BLaER1 treated with 17β-estradiol and CSF1 and Interleukin-3, amounts not matched to agents 10 nM and 100 nM (cell line): Measurements from ENCODE around the gene RNF225.
A peak's percentile ranks its signal among the peaks of the same experiment; 100 is the strongest.

Source experiments
- H3K27ac ChIP-seq, 11 experiments: shearing (Covaris generic); formaldehyde crosslinking; 2 replicates each; pipeline ENCODE4 v1.8.1; 2022
- H3K27me3 ChIP-seq, 11 experiments: shearing (Covaris generic); formaldehyde crosslinking; 2 replicates each; pipeline ENCODE4 v1.8.1; 2022
- H3K36me3 ChIP-seq, 11 experiments: shearing (Covaris generic); formaldehyde crosslinking; 2 replicates each; pipeline ENCODE4 v1.8.1; 2022
- H3K4me1 ChIP-seq, 10 experiments: shearing (Covaris generic); formaldehyde crosslinking; 2 replicates each; pipeline ENCODE4 v1.8.1; 2022
- H3K4me2 ChIP-seq, 11 experiments: shearing (Covaris generic); formaldehyde crosslinking; 2 replicates each; pipeline ENCODE4 v1.8.1; 2022
- H3K4me3 ChIP-seq, 10 experiments: shearing (Covaris generic); formaldehyde crosslinking; 2 replicates each; pipeline ENCODE4 v1.8.1; 2022
- H3K9ac ChIP-seq, 11 experiments: shearing (Covaris generic); formaldehyde crosslinking; 2 replicates each; pipeline ENCODE4 v1.8.1; 2022
- H3K9me3 ChIP-seq, 11 experiments: shearing (Covaris generic); formaldehyde crosslinking; replicated peaks in 1 of 11; 2 replicates each; pipeline ENCODE4 v1.8.1; 2022
- H4K20me1 ChIP-seq, 11 experiments: shearing (Covaris generic); formaldehyde crosslinking; 2 replicates each; pipeline ENCODE4 v1.8.1; 2022
- Cebpa-rat ChIP-seq, 11 experiments: shearing (Covaris generic); IDR thresholded peaks; 2 replicates each; pipeline ENCODE4 v1.8.1; 2022

RNF225 gene

DNA sequence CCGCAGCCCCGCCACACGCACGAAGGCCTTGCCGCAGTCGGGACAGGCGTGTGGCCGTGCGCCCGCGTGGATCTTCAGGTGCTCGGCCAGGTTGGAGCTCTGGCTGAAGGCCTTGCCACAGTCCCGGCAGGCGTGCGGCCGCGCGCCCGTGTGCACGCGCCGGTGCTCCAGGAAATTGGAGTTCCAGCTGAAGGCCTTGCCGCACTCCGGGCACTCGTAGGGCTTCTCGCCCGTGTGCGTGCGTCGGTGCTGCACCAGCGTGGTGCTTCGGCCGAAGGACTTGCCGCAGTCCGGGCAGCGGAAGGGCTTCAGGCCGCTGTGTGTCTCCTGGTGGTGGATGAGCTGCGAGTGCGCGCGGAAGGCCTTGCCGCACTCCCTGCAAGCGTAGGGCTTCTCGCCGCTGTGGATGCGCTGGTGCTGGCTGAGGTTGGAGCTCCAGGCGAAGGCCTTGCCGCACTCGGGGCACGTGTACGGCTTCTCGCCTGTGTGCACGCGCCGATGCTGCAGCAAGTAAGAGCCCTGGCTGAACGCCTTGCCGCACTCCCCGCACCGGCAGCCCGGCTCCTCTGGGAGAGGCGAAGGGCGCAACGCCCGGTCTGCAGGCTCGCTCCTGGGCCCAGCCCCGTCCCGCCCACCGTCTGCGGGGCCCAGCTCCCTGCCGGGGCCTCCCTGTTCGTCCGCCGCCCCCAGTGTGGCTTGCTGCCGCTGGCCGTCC, 38.5 kb upstream of the RNF225 start:
- H3K27ac ChIP-seq, result no peak overlapping the region; a peak in 1 of 22 replicates
- H4K20me1 ChIP-seq, result peaks cover 3 to 62% (median 52%) of the 10 kb centered on the region in 11 experiments
- no peaks in the 10 kb centered on the region for H3K9me3 ChIP-seq
- peak overlapping the region in 9 of 11 experiments; percentile 20 to 57 (median 46); a peak in 17 of 22 replicates for H3K9ac ChIP-seq
- peak overlapping the region; percentile 80 to 98 (median 94) for H3K4me2 ChIP-seq
- H3K36me3 ChIP-seq, result peaks cover 0 to 28% (median 15%) of the 10 kb centered on the region in 11 experiments; a peak in 17 of 22 replicates
- H3K4me1 ChIP-seq, result peaks cover 28 to 65% (median 49%) of the 10 kb centered on the region in 10 experiments
- no peak for TF ChIP-seq Cebpa-rat (IDR thresholded peaks at IDR 0.05)
- H3K27me3 ChIP-seq, result peaks cover 31 to 39% (median 35%) of the 10 kb centered on the region in 11 experiments
- peak overlapping the region; percentile 31 to 64 (median 46); a peak in 19 of 20 replicates for H3K4me3 ChIP-seq

DNA sequence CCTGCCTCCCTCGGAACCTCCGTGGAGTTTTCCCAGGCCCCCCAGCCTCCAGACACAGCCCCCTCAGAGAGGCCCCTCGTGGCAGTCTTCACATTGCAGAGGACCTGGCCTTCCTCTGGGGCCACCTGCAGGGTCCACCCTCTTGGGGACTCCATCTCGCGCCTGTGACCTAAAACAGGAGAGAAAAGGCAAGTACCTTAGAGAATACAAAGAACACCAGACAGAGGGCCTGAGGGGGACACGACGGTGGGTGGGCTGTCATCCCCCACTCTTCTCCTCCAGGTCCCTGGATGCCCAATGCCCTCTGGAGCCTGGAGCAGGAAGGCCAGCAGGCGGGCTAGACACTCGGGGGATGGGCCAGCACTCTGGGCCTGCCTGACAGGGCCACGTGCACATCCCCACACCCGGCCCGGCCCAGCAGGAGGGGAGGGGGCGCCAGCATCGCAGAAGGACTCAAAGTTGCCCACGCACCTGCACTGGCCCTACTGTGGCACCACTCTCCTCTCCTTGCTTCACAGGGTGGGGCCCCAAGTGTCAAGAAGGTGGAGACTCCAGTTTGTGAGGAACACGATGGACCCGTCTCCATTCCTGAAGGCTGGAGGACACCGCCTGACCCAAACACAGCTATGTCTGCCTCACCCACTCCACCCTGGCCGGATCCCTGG, 37.8 kb upstream of the RNF225 start:
- H4K20me1 ChIP-seq, result peaks cover 3 to 55% (median 45%) of the 10 kb centered on the region in 11 experiments
- peaks cover 0 to 21% (median 12%) of the 10 kb centered on the region in 11 experiments; a peak in 15 of 22 replicates for H3K36me3 ChIP-seq
- H3K4me3 ChIP-seq, result 0 out of 20 replicates have a peak overlapping the region, but pooled peaks of 2 of the 10 experiments have one; percentile 44 to 53
- peaks cover 28 to 62% (median 48%) of the 10 kb centered on the region in 10 experiments for H3K4me1 ChIP-seq
- H3K9ac ChIP-seq, result peak overlapping the region in 1 of 11 experiments; percentile 42; a peak in 1 of 22 replicates
- TF ChIP-seq Cebpa-rat (IDR thresholded peaks at IDR 0.05), result no peak
- H3K4me2 ChIP-seq, result peak overlapping the region in 10 of 11 experiments; percentile 80 to 98 (median 93); a peak in 18 of 22 replicates
- no peaks in the 10 kb centered on the region for H3K9me3 ChIP-seq
- H3K27ac ChIP-seq, result no peak overlapping the region
- H3K27me3 ChIP-seq, result peaks cover 31 to 39% (median 35%) of the 10 kb centered on the region in 11 experiments

DNA sequence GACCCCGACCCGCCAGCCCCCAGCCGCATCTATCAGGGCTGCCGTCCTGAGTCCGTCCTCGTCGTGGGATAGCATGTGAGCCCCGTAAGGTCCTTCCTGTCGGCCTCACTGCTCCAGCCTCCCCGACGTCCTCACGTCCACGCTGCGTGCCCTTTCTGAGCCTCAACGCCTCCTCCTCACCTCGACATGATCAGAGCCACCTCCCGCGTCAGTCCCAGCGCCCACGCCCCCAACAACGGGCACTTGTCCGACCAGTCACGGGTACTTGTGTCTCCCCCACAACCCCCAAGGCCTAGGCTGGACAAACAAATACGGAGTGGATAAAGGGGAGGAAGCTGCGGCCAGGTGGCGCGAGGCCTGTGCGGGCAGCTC, 33.6 kb upstream of the RNF225 start:
- Histone ChIP-seq H3K27ac (peak overlapping the region; percentile 83 to 94 (median 91)), H3K4me3 (peak overlapping the region; percentile 59 to 75 (median 68)), H3K9ac (peak overlapping the region; percentile 79 to 93 (median 90)), H4K20me1 (peaks cover 0 to 13% (median 5%) of the 10 kb centered on the region in 11 experiments; a peak in 11 of 22 replicates), H3K36me3 (peaks cover 0 to 3% (median 0%) of the 10 kb centered on the region in 11 experiments; a peak in 5 of 22 replicates), H3K4me1 (peaks cover 38 to 81% (median 71%) of the 10 kb centered on the region in 10 experiments), H3K9me3 (no peaks in the 10 kb centered on the region), H3K27me3 (peaks cover 10 to 18% (median 14%) of the 10 kb centered on the region in 11 experiments), H3K4me2 (peak overlapping the region; percentile 84 to 95 (median 87))
- no peak for TF ChIP-seq Cebpa-rat (IDR thresholded peaks at IDR 0.05)

DNA sequence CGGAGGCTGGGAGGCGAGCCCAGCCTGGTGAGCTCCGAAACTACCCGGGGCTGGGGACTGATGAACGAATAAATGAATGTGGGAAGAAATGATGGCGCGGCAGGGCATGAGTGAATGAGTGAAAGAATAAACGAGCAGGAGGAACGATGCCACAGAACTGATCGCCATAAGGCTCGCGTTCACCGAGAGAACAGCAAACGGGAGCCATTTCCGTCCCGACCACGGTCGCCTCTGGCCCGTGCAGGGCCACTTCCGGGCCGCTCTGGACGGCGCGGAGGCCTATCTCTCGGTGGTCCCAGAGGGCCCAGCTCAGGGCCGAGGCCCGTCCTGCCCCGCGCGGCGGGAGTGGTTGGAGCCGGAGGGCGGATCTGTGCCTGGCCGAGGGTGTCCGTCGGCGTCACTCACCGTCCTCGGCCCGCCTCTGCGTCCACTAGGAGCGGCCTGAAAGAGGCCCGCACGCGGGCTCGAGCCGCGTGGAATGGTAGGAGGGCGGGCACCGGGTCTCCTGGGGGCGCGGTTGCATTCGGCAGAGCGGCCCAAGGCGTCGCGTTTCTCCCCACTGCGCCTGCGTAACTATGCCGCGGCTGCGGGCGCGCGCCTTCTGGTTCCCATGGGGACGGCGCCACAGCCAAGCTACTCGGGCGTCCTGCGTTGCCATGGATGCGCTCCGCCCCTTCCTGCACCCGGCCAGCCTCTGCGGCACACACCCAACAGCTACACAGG, 33.0 kb upstream of the RNF225 start, which contains the start of gene ZNF497:
TSS of gene ZNF497 (minus strand) at position 480 of the 723 bp plus-strand sequence. CDS start 5,116 bp downstream, outside the sequence.
- no peaks in the 10 kb centered on the region; a peak in 1 of 22 replicates for H3K9me3 ChIP-seq
- H3K4me2 ChIP-seq, result peak within 1 kb of the TSS; percentile 84 to 95 (median 87)
- H3K4me3 ChIP-seq, result peak within 1 kb of the TSS; percentile 59 to 75 (median 68)
- H3K27ac ChIP-seq, result peak within 1 kb of the TSS; percentile 83 to 94 (median 91)
- peaks cover 5 to 12% (median 8%) of the 10 kb centered on the region in 11 experiments for H3K27me3 ChIP-seq
- no peak for TF ChIP-seq Cebpa-rat (IDR thresholded peaks at IDR 0.05)
- peaks cover 0 to 8% (median 5%) of the 10 kb centered on the region in 11 experiments; a peak in 14 of 22 replicates for H3K36me3 ChIP-seq
- peaks cover 33 to 77% (median 67%) of the 10 kb centered on the region in 10 experiments for H3K4me1 ChIP-seq
- H4K20me1 ChIP-seq, result peaks cover 0 to 7% (median 0%) of the 10 kb centered on the region in 11 experiments; a peak in 6 of 22 replicates
- peak within 1 kb of the TSS; percentile 79 to 93 (median 90) for H3K9ac ChIP-seq

DNA sequence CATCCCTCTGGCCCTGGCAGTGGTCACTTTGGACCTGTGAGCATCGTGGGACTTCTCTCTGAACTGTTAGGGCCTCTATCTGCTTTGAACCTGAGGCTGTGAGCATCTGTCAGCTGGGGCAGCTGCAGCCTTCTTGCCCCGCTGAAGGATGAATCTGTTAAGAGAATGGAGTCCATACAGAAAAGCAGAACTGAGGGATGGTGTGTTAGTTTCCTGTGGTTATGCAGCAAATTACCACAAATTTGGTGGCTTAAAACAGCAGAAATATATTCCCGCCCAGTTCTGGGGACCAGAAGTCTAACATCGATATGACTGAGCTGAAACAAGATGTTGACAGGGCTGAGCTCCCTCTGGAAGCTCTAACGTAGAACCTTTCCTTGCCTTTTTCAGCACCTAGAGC, 31.3 kb upstream of the RNF225 start:
- Histone ChIP-seq H3K9me3 (no peaks in the 10 kb centered on the region; a peak in 1 of 22 replicates), H3K36me3 (peaks cover 11 to 25% (median 22%) of the 10 kb centered on the region in 11 experiments; a peak in 18 of 22 replicates), H3K4me1 (peaks cover 31 to 62% (median 54%) of the 10 kb centered on the region in 10 experiments), H3K4me2 (peak overlapping the region; percentile 84 to 95 (median 87)), H3K27me3 (no peaks in the 10 kb centered on the region), H3K27ac (peak overlapping the region in 7 of 11 experiments; percentile 8 to 92 (median 52); a peak in 13 of 22 replicates), H4K20me1 (no peaks in the 10 kb centered on the region), H3K4me3 (no peak overlapping the region), H3K9ac (peak overlapping the region in 8 of 11 experiments; percentile 0 to 48 (median 22); a peak in 10 of 22 replicates)
- no peak for TF ChIP-seq Cebpa-rat (IDR thresholded peaks at IDR 0.05)

DNA sequence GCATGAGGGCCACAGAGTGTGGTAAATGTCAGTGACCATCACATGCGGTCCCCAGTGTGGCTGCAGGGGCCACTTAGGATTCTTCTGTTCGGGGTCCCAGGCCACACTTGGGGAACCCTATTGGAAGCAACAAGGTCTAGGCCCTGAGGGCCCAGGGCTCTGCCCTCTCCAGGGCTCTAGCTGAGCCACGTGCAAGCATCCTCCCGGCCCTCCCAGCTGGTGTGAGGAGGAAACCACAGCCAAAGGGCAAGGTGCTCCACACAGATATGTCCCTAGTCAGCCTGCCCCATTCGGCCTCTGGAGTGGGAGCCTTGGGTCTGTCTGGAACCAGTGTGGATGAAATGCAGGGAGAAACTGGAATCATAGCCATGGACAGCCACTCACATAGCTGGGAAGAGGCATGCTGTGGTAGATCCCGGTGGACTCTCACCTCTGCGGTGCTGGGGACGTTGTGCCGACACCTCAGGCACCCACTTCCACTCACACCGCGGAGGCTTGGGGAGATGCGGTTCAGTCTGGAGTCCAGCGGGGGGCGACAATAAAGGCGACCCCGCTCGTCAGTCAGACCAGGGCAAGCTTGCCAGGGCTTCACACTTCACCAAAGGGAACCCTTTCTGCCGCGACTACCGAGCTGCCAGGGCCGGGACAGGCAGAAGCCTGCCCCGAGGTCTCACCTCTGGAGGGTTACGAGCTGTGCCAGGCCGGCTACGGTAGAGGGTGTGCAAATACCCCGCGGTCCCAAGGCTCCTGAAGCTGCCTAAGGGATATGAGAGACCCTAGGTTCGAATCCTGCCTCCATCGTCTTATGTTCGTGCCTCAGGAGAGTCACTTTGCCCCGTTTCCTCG, 28.6 kb upstream of the RNF225 start:
- Histone ChIP-seq H3K4me3 (no peak overlapping the region), H3K27me3 (no peaks in the 10 kb centered on the region), H4K20me1 (no peaks in the 10 kb centered on the region), H3K36me3 (peaks cover 11 to 27% (median 24%) of the 10 kb centered on the region in 11 experiments; a peak in 18 of 22 replicates), H3K4me1 (peaks cover 24 to 50% (median 42%) of the 10 kb centered on the region in 10 experiments), H3K27ac (0 out of 22 replicates have a peak overlapping the region, but pooled peaks of 2 of the 11 experiments have one; percentile 1 to 15), H3K9ac (peak overlapping the region in 2 of 11 experiments; percentile 7 to 23; a peak in 2 of 22 replicates), H3K9me3 (no peaks in the 10 kb centered on the region; a peak in 1 of 22 replicates), H3K4me2 (peak overlapping the region in 6 of 11 experiments; percentile 8 to 87 (median 41); a peak in 7 of 22 replicates)
- TF ChIP-seq Cebpa-rat (IDR thresholded peaks at IDR 0.05), result no peak

DNA sequence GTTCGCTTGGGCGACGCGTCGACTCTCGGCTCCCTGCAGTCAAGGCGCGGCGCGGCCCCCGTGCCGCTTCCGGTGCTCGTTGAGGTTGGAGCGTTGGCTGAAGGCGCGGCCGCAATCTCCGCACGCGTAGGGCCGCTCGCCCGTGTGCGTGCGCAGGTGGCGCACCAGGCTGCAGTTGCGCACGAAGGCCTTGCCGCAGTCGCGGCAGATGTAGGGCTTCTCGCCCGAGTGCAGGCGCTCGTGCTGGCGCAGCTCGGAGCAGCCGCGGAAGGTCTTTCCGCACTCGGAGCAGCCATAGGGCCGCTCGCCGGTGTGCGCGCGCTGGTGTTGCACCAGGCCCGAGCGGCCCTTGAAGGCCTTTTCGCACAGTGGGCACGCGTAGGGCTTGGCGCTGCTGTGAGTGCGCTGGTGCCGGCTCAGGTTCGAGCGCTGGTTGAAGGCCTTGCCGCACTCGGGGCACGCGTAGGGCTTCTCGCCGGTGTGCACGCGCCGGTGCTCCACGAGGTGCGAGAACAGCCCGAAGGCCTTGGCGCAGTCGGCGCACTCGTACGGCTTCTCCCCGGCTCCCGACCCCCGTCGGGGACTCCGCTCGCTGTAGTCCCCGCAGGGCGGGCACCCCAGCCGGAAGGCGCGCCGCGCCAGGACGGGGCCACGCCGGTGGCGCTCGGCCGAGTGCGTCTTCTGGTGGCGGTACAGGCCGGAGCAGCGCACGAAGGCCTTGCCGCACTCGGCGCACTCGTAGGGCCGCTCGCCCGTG, 27.6 kb upstream of the RNF225 start:
- TF ChIP-seq Cebpa-rat (IDR thresholded peaks at IDR 0.05), result no peak
- H3K4me2 ChIP-seq, result no peak overlapping the region
- H3K9ac ChIP-seq, result no peak overlapping the region
- H3K4me3 ChIP-seq, result no peak overlapping the region
- no peaks in the 10 kb centered on the region for H3K27me3 ChIP-seq
- peaks cover 11 to 27% (median 24%) of the 10 kb centered on the region in 11 experiments; a peak in 18 of 22 replicates for H3K36me3 ChIP-seq
- no peaks in the 10 kb centered on the region; a peak in 1 of 22 replicates for H3K9me3 ChIP-seq
- peaks cover 22 to 53% (median 43%) of the 10 kb centered on the region in 10 experiments for H3K4me1 ChIP-seq
- H4K20me1 ChIP-seq, result no peaks in the 10 kb centered on the region; a peak in 1 of 22 replicates
- H3K27ac ChIP-seq, result no peak overlapping the region
